Fibroblast of skin of back (primary cell): ENCODE data around the gene ZNF616. TPM values are rescaled to one million over a fixed set of nuclear protein-coding genes. Genes with fewer than 3 reads are reported as not detected.

ENCODE experiments used
- DNase-seq: peaks from one replicate; pipeline ENCODE4 v3.0.0-alpha.2; 2013
- polyA plus RNA-seq, 2 experiments: library from polyadenylated mRNA; unstranded; fragments of 120-200 nt; gene quantifications; one replicate each; pipeline ENCODE4 v1.2.1, GENCODE V29; 2013; ENCODE audit not compliant: insufficient read length in 2 of 2

The ZNF616 gene
- polyA plus RNA-seq (2013, experiment 1 of 2; ENCODE audit: insufficient read length): 4.3 TPM
- polyA plus RNA-seq (2013, experiment 2 of 2; ENCODE audit: insufficient read length): 4.3 TPM

DNA sequence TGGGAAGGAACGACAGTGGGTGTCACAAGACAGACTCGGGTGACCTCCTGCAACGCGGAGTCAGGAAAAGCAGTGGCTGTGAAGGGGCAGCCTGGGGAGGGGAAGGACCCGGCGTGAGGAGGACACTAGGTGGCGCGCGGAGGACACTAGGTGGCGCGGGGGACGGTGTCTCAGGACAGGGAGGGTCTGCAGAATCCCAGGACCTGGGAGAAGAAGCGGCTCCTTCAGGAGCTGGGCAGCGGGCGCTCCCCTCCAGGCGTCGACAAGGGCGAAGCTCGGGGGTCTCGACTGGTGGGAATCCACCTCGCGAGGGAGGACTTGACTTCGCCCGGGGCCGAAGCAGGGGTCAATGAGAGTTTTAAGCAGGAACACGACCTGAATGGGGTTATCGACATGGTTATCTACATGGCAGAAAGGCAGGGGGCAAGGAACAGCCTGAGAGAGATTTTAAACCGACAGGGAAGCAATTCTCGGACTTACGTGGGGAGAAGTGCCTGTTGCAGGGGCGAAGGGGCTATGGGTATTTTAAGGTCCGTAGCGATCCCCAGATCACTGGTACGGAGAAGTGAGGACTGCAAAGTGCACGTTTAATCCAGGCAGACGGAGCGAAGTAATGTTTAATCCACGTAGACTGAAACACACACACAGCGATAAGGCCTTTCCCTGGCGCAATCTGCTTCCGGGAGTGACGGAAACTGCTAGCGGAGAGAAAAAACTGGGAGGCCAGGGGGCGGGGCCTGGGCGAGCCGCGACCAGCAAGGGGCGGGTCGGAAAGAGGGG is at the start of gene ZNF616:
ZNF616 (minus strand) TSS at position 687 of the 780 bp plus-strand sequence. CDS start 9,426 bp downstream, outside the sequence.
- peak; percentile 93 for DNase-seq

DNA sequence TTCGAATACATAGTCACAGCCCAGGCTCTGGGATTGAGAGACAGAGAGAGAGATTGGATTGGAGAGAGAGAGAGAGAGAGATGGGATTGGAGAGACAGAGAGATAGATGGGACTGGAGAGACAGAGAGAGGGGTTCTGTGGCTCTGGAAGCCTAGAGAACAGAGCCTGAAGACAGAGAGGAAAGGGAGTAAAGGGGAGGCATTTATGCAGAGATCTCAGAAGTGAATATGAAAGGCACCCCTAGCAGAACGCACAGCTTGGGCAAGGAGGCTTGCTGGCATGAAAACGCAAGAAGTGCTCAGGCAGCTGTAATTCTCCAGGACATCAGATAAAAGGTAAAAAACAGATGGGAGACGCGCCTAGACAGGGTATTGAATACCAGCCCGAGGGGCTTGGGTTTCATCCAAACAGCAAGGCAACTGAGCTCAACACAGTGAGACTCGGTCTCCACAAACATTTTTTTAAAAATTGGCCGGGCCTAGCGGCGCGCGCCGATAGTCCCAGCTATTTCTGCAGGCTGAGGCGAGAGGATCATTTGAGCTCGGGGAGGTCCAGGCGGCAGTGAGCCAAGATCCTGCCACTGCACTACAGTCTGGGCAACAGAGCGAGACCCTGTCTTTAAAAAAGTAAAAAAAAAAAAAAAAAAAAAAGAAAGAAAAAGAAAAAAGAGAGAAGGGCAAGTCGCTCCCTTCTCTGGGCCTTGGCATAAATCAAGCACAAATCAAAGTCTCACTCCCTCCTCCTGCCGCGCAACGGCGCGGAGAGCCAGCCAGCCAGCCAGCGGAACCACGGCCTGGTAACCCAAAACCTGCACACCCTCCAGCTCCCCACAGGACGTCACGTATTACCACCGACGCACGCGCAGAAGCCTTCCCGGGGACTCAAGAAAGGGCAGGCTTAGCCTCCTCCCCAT is 49.3 kb upstream of the ZNF616 start:
- DNase-seq: no peak

DNA sequence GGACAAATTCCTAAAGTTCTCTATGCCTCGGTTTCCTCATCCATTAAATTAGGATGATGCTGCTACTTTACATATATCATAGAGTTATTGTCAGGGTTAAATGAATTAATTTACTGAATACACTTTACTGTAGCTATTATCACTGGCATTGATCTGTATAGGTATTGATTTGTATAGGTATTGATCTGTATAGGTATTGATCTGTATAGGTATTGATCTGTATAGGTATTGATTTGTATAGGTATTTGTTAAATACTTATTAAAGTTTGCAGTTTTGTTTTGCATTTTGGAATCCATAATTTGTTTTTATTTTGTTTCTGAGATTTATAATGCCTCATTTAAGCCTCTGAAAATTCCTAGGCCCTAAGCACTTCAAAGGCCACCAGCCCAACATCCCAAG is 47.7 kb upstream of the ZNF616 start:
- no peak for DNase-seq

DNA sequence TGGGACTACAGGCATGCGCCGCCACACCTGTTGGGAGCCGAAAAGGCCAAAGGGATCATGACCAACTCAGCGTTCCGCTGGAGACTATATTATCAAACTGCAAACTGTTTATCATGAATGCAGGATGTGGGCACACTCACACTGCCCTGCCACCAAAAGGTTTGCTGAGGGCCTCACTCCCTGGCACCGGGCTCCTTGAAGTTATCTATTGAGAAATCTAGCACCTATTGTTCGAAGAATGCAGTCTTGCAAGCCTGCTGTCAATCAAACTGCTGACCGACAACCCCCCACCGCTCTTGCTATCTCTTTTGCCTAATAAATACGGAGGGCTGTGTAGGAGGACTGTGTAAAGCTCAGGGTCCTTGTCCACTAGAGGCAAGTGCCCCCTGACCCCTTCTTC is 36.8 kb upstream of the ZNF616 start:
- no peak for DNase-seq

DNA sequence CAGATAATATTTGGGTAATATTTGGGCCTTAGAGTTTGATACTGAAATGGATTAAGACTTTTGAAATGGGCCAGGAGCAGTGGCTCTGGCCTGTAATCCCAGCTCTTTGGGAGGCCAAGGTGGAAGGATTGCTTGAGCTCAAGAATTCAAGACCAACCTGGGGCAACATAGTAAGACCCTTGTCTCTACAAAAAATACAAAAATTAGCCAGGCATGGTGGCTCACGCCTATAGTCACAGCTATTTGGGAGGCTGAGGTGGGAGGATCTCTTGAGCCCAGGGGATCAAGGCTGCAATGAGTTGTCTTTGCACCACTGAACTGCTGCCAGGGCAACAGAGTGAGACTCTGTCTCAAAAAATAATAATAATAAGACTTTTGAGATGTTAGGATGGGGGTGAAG is 32.6 kb upstream of the ZNF616 start:
- DNase-seq: no peak

DNA sequence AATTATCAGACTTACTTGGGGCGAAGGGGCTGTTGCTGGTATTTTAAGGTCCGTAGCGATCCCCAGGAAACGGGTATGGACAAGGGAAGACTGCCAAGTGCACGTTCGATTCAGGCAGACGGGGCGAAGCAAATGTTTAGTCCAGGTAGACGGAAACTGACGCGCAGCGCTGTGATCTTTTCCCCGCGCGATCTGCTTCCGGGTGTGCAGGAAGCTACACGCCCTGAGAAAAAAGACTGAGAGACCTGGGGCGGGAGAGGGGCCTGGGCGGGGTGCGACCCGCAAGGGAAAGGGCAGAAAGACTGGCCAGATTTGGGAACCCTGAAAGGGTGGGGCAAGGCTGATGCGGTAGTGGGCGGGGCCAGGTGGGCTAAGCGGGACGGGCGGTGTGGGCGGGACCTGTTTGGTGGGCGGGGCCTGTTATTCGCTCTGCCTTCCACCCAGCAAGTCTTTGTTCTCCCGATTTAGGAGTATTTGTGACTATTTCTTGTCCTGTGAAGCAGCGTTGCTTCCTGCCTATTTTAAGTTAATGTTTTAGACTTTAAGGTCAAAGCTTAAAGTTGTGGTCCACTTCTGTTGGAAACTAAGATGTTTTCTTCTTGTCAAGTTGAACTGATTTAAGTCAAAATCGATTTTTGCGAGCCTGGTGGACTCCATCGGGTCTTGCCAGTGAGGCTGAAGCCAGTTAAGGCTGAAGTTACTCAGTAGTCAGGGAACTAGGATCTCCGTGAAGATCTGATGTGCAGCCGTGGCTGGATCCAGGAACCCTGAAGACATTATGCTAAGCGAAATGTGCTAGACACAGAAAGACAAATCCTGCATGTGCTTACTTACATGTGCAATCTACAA is 31.8 kb upstream of the ZNF616 start, which contains the start of gene ZNF836:
ZNF836 (minus strand) TSS at position 301 of the 849 bp plus-strand sequence. CDS start 3,549 bp downstream, outside the sequence.
- DNase-seq: peak; percentile 61

DNA sequence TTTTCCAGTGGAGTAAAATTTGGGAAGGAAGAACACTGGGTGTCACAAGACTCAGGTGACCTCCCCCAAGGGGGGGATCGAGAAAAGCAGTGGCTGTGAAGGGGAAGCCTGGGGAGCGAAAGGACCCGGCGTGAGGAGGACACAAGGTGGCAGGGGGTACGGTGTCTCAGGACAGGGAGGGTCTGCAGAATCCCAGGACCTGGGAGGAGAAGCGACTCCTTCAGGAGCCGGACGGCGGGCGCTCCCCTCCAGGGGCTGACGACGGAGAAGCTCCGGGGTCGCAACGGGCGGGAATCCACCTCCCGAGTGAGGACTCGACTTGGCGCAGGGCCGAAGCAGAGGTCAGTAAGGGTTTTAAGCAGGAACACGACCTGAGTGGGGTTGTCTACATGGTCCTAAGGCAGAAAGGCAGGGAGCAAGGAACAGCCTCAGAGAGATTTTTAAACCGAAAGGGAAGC is 31.2 kb upstream of the ZNF616 start:
- DNase-seq: peak; percentile 6

DNA sequence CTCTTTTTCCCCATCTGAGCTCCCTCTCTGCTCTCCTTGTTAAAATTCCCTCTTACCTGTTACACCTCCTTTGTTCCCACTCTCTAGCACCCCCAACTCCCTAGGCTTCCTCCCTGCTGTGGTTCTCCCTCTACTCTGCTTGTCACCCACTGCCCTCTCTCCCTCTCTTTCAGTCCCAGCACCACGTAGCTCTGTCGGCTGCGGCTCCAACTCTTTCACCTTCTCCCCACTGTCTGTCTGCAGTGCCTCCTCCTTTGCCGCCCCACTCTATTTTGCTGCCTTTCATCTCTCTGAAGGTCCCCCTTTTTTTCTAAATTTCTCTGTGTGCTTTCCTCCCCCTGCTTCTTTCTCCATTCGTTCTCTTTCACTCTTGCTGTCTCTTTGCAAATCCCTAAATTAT is 30.6 kb upstream of the ZNF616 start:
- DNase-seq: no peak

DNA sequence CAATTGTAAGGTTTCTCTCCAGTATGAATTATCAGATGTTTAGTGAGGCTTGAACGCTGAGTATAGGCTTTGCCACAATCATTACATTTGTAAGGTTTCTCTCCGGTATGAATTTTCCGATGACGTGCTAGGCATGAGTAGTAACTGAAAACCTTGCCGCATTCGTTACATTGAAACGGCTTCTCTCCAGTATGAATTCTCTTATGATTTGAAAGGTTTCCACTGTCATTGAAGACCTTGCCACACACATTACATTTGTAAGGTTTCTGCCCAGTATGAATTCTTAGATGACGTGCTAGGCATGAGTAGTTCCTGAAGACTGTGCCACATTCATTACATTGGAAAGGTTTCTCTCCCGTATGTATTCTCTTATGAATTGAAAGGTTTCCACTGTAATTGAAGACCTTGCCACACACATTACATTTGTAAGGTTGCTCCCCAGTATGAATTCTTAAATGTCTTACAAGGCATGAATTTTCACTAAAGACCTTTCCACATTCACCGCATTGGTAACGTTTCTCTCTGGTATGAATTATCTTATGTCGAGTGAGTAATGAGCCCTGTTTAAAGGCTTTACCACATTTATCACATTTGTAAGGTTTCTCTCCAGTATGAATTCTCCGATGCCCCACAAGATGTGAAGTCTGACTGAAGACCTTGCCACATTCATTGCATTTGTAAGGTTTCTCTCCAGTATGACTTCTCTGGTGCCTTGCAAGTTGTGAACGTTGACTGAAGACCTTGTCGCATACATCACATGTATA is 16.0 kb upstream of the ZNF616 start:
- no peak for DNase-seq

DNA sequence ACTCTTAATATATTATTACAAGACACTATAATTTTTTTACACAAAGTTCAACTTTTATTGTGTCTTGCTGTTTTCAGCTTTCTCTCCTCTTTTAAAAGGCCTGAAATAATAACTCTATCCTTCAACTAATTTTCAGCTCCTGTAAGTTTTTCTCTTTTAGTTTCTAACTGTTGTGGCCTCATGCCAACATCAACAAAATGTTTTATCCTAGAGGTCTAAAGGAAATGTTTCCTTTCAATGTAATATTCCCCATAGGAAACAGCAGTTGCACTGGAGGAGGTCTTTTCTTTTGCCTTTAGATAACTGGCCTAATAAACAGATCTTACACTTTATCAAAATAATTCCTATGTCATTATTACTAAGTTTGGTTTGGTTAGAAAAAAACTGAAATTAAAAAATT is 8.5 kb upstream of the ZNF616 start:
- DNase-seq: no peak

DNA sequence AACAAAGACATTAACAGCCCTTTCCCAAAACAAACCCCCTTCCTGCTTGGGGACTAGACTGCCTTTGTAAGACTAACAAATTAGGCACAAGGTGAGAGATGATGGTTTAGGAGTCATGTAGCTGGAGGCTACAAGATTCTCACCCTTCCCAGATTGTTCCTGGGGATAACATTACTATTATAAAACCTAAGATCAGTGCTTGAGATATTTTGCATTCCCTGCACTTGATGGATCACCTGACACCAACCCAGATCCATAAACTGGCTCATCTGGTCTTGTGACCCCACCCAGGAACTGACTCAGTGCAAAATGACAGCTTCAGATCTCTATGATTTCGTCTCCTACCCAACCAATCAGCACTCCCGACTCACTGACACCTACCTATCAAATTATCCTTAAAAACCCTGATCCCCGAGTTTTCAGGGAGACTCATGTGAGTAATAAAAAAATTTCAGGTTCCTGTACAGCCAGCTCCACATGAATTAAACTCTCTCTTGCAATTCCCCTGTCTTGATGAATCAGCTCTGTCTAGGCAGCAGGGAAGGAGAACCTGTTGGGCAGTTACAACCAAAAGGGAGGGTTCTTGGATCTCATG is 2.4 kb upstream of the ZNF616 start:
- no peak for DNase-seq

DNA sequence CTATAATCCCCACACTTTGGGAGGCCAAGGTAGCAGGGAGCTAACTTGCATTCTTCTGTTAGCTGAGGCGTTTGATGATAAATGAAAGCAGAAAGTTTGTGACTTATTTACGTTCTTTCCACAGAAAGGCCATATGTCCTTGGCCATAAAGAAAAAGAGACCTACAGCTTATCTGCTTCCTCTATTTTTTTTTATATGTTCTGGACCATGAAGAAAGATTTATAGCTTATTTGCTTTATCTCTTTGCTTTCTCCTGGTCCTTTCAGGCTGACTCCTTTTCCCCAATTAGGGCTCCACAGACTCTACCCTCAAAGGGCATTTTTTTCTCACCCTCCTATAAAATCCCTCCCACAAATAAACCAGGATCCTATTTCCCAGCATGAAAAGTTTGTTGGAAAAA is 1.5 kb upstream of the ZNF616 start:
- no peak for DNase-seq

DNA sequence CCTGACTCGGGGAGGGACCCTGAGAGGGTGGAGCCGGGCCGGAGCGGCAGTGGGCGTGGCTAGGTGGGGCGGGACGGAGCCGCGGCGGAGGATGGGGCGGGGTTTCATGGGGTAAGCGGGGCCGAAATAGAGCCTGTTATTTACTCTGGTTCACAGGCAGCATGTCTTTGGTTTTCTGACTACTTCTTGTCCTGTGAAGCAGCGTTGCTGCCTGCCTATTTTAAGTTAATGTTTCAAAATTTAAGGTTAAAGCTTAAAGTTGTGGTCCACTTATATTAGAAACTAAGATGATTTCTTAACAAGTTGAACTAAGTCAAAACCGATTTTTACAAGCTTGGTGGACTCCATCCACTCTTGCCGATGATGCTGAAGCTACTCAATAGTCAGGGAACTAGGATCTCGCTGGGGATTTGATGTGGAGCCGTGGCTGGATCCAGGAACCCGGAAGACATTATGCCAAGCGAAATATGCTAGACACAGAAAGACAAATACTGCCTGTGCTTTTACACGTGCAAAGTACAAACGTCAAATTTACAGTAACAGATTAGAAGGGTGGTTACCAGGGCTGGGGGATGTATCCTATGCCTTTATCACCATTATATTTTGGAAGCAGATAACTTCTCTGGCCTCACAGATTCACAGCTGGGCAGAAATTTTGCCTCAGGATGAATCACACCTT is 433 bp upstream of the ZNF616 start:
- DNase-seq: no peak

DNA sequence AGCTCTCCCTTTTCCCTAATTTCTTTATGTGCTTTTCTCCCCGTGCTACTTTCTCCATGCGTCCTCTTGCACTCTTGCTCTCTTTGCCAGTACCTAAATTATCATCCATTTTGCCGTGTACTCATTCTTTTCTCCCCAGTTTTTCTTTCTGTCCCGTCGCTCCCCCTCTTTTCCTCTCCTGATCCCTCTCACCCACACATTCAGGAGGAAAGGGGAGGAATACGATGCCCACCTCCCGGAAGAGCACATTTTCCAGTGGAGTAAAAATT is 821 bp downstream of the ZNF616 start:
- DNase-seq: no peak

DNA sequence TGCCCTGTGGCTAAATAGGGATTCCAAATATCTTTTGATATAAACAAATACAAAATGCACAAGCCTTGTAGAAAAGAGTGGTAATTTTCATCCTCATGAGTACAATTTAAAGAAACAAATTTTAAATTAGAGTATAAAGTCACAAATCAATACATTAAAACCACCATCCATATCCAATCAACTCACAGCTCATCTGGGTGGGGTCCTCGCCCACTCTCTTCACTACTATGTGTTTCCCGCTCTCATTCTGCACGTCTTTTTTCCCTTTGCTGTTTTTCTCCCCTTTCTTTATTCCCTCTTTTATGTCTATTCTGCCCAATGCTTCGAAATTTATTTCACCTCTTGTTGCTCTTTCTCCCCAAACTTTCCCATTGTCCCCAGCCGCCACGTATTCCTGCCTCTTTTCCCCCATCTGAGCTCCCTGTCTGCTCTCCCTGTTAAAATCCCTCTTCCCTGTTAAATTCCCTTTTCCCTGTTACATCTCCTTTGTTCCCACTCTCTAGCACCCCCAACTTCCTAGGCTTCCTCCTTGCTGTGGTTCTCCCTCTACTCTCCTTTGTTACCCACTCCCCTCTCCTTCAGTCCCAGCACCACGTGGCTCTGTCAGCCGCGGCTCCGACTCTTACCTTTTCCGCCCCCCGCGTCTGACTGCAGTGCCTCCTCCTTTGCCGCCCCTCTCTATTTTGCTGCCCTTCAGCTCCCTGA is 1.3 kb downstream of the ZNF616 start:
- peak; percentile 35 for DNase-seq

DNA sequence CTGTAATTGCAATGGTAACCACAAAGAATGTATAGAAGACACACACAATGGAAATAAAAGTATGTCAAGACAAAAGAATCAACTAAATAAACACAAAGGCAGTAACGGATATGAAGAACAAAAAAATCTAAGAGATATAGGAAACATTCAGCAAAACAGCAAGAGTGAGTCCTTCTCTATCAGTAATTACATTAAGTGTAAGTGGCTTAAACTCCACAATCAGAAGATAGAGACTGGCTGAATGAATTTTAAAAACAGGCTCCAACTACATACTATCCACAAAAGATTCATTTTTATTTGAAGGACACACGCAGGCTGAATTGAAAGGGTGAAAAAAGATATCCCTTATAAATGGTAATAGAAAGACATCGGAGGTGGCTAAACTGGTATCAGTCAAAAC is 19.5 kb downstream of the ZNF616 start:
- DNase-seq: no peak

DNA sequence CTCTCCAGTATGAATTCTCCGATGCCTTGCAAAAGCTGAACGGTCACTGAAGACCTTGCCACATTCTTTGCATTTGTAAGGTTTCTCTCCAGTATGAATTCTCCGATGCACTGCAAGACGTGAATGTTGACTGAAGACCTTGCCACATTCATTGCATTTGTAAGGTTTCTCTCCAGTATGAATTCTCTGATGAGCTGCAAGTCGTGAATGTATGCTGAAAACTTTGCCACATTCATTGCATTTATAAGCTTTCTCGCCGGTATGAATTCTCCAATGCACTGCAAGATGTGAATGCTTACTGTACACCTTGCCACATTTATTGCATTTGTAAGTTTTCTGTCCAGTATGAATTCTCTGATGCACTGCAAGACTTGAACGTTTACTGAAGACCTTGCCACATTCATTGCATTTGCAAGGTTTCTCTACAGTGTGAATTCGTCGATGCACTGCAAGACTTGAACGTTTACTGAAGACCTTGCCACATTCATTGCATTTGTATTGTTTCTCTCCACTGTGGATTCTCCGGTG is 24.1 kb downstream of the ZNF616 start:
- DNase-seq: no peak

DNA sequence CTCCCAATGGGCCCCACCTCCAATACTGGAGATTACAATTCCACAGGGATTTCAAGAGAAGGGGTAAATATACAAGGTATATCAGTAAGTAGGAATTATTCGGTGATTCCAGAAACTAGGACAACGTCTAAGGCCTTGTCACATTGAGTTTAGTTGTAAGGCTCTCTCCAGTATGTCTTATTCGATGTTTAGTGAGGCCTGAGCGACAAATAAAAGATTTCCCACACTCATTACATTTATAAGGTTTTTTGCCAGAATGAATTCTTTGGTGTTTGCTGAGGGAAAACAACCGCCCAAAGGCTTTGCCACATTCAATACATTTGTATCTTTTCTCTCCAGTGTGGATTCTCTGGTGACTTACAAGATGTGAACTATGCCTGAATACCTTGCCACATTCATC is 25.0 kb downstream of the ZNF616 start:
- DNase-seq: no peak

DNA sequence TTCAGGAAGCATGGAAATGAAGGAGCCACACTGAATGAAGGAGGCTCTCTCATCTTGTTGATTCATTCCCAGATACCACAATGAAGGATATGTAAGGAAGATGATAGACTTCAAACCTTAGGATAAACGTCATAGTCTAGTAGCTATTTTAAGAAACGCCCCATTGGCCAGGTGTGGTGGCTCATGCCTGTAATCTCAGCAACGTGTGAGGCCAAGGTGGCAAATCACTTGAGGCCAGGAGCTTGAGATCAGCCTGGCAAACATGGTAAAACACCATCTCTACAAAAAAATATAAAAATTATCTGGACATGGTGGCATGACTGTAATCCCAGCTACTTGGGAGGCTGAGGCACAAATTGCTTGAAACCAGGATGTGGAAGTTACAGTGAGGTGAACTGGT is 27.1 kb downstream of the ZNF616 start:
- DNase-seq: no peak

DNA sequence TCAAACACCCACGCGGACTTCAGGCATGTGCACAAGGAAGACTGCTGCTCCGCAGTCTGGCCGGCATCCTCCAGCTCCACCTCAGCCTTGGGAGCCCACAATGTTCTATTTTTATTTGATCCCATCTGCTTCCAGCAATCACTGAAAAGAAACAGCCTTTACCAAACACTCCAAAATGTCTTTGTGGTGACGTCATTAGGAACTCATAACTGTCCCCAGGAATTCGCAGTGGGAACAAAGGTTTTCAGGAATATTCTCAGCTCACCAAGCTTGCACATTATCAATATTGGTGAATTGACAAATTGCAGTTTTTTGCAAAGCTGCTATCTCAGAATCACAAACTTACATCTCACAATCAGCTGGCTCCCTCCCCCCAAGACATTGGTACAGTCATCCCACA is 29.0 kb downstream of the ZNF616 start:
- no peak for DNase-seq
